ENCODE results near the gene MRPL54.

Gene MRPL54

GRCh38 chr19:3785451-3785937, 23.0 kb downstream of the MRPL54 start:
- no peak for DNase-seq (ENCODE audit: low spot score)

DNA sequence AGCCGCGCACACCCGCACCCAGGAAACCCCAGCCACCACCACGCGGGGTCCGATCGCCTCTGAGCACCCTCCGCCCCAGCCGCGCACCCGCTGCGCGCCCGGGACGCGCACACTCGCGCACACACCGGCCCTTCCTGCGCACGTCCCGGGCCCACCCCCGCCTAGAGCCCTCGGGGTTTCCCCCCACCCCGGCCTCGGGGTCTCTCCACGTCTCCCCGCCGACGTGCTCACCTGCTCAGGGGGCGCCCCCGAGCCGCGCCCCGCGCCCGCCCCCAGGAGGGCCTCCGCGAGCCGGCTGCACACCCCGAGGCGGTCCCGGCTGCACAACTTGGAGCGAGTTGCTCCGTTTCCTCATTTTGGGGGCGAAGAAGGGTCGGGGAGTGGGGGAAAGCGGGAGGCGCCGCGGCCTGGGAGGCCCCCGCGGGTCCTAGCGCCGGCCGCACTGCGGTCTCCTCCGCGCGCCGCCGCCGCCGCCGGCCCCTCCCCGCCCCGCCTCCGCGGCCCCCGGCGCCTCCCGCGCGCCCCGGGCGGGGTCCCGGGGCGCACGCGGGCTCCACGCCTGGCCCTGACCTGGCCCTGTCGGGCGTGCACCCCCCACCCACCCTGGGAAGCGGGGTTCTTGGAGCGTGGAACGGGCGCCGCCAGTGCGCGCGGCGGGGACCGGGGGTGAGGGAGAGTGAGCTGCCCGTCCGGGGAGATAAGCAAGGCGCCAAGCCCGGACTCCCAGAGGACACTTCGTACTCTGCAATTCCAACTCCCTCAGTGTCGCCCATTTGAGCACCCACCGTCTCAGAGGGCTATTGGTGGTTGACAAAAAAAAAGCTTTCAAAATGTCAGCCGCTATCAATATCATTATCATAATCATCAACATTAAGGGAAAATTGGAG, 23.7 kb downstream of the MRPL54 start, which contains the start of gene MATK:
TSS of gene MATK (minus strand) at position 444 of the 887 bp plus-strand sequence. CDS start 1,246 bp downstream, outside the sequence.
- no peak for DNase-seq (ENCODE audit: low spot score)

- no peak for DNase-seq (ENCODE audit: low spot score)
Observed at GRCh38 chr19:3788996-3789778, 26.7 kb downstream of the MRPL54 start.

GRCh38 chr19:3790209-3790734, 27.8 kb downstream of the MRPL54 start:
- DNase-seq (ENCODE audit: low spot score), result no peak

DNA sequence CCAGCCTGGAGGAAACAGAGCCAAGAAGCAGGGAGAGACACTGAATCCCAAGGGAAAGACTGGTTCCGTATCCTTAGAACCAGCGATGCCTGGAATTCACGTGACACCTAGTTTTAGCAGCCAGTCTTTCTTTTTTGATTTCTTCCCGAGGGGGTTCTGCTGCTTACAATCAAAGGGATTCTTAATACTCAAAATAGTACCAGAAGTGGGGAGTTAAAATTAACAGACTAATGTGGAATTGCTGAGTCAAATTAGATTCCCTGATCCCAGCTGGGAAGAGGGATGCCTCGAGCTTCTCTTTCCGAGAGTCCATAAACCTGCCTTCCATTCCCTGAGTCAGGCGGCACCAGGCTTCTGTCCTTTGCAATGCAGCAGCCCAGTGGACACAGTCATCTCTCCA, 28.5 kb downstream of the MRPL54 start:
- no peak for DNase-seq (ENCODE audit: low spot score)

- no peak for DNase-seq (ENCODE audit: low spot score)
Observed at GRCh38 chr19:3792114-3792513, 29.6 kb downstream of the MRPL54 start.

- no peak for DNase-seq (ENCODE audit: low spot score)
Observed at GRCh38 chr19:3793799-3794198, 31.3 kb downstream of the MRPL54 start.

DNA sequence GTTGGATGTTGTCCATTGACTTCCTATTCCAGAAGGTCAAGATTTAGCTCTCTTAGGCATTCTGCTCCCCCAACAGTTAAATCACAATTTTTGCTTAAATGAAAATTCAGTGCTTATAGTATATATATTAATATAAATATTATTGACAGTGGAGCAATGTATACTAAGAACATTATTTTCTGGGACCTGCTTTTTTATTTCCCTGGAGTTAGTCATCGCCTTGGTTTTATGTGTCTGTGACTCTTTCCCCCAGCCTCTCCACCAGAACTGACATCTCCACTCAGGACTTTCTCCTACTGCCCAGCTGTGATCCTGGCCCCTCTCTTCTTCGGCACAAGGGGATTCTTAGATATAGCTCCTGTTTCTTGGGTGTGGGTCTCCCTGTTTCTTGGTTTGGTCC, 33.9 kb downstream of the MRPL54 start:
- DNase-seq (ENCODE audit: low spot score), result no peak

- no peak for DNase-seq (ENCODE audit: low spot score)
Observed at GRCh38 chr19:3798137-3798536, 35.7 kb downstream of the MRPL54 start.

GRCh38 chr19:3800996-3801395, 38.5 kb downstream of the MRPL54 start:
- DNase-seq (ENCODE audit: low spot score), result peak; percentile 55

- no peak for DNase-seq (ENCODE audit: low spot score)
Observed at GRCh38 chr19:3801412-3802096, 39.1 kb downstream of the MRPL54 start.

DNA sequence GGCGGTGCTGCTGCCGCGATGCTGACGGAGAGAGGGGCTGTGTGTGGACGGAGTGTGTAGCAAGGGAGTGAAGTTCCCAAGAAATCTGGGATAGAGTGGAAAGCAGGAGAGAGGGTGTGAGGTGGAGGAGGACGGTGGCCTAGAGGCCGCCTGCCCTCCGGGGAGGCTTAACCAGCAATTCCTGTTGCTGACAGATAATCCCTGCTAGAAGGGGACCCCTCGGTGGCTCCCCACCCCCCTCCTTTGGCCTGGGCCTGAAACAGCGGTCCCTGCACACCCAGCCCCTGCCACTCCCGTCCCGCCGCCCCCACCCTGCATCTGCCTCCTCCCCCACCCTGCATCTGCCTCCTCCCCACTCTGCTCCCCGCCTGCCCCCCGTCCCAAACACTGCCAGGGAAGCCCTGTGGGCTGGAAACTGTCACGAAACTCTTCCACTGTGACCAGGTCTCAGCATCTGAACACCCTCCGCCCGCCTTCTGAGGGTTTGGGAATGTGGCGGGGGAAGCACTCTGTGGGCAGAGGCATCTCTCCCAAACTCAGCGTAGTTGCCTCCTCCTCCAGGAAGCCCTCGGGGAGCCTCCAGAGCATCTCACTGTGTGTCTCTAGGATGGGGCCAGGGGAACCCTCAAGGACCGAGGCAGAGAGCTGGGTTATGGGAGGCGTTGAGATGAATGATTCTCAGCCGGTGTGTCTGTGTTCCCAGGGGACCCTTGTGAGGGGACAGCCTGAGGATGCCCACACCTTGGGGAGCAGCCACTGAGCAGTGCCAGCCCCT, 40.8 kb downstream of the MRPL54 start:
- no peak for DNase-seq (ENCODE audit: low spot score)

- no peak for DNase-seq (ENCODE audit: low spot score)
Observed at GRCh38 chr19:3803986-3804385, 41.5 kb downstream of the MRPL54 start.

- DNase-seq (ENCODE audit: low spot score), result no peak
Observed at GRCh38 chr19:3804429-3804828, 41.9 kb downstream of the MRPL54 start.

DNA sequence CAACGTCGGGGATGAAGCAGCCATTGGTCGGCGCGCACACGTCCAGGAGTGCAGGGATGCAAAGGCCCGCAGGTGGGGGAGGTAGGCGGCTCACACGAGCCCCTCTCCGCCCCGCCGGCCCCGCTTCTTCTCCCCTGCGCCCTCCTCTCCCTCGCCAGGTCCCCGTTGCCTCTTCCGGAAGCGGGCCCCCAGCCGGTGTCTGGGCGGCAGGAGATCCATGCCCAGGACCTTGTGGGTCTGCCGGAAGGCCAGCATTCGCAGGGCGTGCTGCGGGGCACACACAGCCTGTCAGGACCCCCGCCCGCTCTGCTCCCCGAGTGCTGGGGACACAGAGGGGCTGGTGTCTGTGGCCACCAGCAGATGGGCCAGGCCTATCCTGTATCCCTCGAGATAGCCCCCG, 43.4 kb downstream of the MRPL54 start:
- DNase-seq (ENCODE audit: low spot score), result no peak

DNA sequence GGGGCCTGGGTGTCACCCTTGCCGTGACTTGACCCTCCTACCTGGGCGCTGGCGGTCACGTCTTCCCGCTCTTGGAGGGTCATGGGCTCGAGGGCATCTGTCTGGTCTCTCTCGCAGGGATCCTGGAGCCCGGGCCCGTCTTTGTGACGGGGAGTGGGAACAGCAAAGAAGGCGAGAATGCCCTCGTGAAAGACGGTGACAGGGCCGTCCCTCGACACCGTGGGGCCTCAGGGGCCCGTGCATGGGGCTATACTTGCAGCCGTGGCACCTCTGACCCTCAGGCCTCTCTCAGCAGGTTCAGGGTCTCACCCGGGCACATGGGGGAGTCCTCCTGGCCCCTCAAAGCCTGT, 44.6 kb downstream of the MRPL54 start:
- no peak for DNase-seq (ENCODE audit: low spot score)

DNA sequence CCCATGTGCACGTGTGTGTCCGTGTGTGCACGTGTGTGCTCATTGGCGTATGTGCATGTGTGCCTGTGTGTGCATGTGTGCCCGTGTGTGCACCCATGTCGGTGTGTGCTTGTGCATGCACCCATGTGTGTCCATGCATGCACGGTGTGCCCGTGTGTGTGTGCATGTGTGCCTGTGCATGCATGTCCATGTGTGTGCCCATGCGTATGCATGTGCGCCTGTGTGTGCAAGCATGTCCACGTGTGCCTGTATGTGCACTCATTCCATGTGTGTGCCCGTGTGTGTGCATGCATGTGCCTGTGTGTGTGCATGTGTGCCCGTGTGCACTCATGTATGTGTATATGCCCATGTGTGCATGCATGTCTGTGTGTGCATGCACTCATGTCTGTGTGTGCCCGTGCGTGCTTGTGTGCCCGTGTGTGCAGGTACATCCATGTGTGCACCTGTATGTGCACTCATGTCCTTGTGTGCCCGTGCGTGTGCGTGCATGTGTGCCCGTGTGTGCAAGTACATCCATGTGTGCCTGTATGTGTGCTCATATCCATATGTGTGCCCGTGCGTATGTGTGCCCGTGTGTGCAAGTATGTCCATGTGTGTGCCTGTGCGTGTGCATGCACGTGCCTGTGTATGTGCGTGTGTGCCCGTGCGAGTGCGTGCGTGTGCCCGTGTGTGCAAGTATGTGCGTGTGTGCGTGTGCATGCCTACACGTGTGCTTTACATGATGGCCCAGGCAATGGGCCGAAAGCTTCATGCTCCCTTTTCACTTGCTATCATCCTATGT, 45.3 kb downstream of the MRPL54 start:
- DNase-seq (ENCODE audit: low spot score), result no peak

DNA sequence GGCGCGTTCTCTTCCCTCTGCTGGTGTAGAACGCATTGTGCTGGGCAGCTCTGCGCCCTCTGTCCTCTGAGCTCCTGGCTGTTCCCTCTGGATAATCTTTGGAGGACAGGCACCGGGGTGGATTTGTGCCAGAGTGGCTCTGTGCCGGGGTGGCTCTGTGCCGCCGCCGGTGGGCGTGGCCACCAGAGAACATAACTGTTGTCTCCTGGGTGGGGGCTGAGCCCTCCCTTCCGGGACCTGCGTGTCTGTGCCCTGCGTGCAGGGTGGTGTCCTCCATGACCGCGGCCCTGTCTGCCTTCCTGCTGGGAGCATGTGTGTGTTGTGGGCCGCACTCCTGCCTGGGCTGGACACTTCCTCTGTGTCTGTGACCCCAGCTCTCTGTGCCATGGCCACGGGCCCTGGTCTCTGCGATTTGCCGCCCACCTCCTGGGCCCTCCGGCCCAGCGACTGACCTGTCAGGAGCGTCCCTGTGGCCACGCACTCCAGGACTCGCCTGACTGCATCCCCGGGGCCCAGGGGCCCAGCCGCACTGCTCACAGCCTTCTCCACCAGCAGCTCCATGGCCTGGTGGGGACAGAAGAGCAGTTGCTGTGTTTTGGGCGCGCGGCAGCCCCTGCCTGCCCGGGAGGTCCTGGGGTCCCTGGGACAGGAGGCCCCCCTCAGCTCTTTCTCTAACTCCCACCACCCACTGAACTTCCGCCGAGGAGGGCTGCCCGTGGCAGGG, 46.1 kb downstream of the MRPL54 start:
- no peak for DNase-seq (ENCODE audit: low spot score)

GRCh38 chr19:3809881-3810707, 47.6 kb downstream of the MRPL54 start:
- no peak for DNase-seq (ENCODE audit: low spot score)
